NCI-H524 (cell line): ENCODE measurements around the gene B3GALT2.
A peak's percentile ranks its signal among the peaks of the same experiment; 100 is the strongest.

Experiments used
- DNase-seq, 2 experiments: peaks; one replicate each; lab custom pipeline; 2025; lab: John Stamatoyannopoulos, UW

Gene B3GALT2

DNA sequence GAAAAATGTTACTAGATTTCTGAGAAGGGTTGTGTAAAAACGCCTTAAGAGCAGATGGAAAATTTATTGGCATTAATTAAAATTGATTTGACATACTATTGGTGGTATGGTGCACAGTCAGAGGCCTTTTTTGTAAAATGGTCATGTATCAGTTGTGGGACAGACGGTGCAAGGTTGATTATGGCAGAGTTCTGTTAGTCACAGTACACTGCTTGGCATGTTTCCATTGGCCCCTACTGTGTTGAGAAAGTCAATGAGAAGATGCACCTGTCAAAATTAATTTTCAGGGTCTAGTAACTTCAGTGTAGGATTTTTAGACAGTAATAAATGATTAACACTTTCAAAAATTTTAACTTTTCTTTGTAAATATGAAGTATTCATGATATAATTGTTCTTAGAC is 4.4 kb downstream of the B3GALT2 start:
- peak in 1 of 2 experiments; percentile 42 for DNase-seq

DNA sequence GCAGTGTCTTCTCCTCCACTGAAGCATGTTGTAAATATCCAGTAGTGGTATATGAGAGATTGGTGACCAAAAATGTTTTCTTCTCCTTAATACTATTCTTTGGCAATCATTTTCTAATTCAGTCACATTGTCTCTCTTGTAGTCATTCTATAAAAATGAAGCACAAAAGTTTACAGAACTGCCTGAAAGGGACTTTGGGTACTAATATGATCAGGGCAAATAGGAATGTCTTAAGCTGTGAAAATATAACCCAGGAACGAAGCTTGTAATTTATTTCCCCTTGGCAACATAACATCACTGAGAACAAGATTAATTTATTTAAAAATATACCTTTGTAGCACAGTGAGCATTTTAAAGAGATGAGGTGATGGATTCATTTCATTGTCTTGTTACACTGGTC is 4.9 kb downstream of the B3GALT2 start:
- DNase-seq = no peak

DNA sequence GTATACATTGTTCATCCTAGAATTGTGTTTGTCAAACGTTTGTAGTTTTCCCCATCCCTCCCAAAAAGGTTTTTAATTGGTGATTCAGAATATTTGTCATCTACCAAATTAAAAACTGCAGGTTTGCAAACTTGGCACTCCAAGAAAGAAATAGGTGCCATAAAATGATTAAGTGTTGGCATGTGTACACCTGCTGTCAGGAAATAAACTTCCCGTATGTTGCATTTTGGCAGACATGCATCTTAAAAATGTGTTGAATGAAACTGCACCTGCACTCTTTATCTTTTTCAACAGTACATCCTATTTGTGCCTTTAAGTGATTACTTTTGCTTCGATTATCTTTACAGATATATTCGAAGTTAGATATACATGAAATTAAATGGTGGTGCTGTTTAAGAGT is 7.3 kb downstream of the B3GALT2 start:
- no peak for DNase-seq

DNA sequence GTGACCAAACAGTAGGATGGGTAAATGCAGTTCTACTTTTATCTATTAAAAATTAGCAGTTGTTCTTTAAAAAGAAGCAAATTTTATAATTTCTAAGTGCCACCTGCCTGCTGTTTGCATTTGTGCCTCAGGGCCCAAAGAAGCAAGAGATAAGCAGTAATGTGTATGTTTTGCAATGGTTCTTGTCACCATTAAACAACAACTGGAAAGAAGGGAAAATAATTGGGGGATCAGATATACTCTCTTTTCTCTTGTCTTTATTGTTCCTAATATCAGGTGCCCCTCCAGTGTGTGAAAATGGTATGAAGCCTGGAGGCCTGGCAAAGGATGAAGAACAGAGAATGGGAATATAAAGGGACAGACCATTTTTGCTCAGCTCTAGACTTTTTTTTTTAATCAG is 9.6 kb downstream of the B3GALT2 start:
- DNase-seq = no peak

DNA sequence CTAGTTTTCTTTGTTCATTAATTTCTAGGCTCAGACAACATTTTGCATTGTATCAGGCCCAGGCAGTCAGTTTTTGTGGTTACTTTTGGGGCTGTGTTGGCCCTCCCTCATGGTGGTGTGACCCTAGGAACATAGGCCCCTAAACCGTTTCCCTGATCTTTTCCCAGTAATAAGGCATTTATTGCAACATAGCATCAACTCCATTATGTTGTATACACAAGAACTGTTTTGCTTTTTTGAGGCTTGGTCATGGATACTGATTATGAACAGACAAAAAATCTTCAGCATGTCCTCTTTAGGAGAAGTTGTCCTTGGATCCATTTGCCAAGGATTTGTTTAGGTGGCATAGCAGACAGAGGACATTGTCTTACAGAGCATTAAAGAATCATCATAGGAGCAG is 10.3 kb downstream of the B3GALT2 start:
- no peak for DNase-seq

DNA sequence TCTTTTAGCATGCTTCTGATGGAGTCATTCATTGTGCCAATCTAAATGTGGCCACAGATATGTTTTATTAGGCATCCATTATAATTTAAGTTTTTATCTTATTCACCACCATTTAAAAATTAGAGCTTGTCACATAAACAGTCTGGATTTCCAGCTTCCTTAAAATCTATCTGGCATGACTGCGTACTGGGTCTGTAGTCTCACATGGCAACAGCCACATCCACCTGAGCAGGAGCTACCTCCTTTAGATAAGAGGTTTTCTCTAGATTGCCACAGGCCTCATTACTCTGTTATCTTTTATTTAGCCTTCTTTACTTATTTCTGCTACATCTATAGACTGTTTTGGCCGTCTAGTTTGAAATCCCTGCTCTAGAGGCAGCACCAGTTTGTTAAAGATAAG is 29.1 kb downstream of the B3GALT2 start:
- DNase-seq = no peak

DNA sequence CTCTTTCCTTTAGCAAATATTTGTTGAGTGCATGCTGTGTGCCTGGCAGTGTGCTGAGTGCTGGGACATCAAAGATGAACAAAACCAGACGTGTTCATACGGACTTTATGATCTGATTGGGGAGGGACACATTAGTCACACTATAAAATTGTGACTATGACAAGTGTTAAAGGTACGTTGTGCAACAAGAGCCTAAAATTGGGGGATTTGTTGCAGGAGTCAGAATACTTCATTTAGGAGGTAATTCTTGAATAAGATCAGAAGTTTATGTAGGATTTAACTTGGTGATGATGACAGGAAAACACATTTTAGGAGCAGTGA is 29.6 kb downstream of the B3GALT2 start:
- DNase-seq = no peak

DNA sequence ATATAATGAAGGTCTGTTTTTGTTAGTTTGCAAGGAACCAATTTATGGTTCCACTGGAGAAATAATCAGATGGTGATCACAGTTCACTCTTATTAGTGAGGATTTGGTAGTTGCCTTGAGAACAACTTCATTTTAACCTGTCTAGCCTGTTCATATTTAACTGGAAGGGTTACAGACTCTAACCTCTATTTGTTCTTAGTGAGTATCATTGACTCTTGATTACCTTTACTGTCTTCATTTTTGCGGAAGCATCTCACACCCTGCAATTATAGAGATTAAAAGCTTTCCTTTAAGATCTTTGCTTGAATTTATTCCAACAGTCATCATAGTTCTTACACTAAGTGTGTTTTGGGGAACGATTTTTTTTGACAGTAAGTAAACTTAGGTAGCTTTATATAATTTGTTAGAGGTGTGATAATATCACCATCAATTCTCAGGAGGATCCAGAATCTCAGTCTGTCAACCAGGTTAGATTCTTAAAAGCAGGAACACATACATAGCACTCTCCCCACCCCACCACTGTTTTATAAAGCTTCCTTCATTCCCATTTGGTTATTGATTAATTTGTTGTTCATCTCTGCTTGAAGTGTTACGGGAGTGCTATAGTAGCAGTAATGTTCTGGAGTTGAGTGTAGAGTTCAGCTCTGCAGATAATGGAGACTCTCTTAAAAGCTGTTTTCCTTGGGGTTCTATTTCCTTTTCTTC is 30.1 kb downstream of the B3GALT2 start:
- no peak for DNase-seq

DNA sequence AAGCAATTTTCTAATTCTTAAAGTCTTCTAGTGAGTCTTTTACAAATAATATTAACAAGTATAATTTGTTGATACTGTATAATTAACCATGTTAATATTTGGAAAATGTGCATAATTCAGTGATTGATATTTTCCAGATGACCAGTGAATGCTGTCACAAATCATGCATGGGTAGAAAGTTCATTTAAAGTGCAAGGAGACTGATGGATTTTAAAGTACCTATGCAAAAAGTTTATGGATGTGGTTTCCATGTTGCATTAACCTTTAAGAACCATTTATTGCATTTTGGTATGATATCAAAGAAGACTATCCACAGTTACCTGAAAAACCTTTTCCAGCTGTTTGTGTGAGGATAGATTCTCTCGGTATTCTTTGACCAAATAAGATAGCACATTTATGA is 41.4 kb downstream of the B3GALT2 start:
- no peak for DNase-seq

DNA sequence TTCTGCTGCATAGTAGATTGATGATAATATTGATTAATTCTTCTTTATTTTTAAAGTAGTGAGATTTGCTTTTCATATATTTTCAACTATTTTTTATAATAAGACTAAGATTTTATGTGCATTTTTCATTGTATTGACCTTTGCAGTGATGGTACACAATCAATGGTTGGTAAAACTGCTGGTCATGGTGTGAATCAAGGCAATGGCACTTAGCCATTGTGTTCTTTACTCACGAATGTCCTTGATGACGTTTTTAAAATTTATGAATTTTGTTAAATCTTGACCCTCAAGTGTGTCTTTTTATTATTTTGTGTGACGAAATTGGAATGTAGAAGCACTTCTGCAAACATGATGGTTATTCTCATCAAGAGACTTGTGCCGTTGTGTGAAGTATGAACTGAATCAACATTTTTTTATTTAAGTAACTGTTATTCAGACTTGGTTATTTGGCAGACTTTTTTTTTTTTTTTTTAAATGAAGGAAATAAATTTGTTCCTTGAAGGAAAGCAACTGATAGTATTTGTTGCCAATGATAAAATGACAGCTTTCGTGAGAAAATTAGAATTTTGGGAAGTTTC is 42.0 kb downstream of the B3GALT2 start:
- no peak for DNase-seq

DNA sequence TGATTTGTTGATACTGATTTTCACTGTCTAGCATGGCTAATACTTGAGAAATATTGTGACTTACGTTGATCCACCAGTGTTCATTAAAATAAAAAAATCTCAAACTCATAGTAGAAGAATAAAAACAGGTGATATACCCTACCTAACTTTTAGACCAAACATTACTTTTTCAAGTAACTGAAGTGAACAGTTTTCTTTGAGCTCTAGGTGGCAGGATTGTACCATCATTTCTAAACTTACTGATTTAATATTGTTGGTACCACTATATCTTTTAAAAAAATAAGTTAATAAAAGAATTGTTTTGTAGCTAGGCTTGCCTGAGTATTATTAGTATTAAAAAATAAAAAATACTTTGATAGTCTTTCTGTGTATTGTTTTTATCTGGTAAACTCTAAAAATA is 43.1 kb downstream of the B3GALT2 start:
- peak in 1 of 2 experiments; percentile 8 for DNase-seq

DNA sequence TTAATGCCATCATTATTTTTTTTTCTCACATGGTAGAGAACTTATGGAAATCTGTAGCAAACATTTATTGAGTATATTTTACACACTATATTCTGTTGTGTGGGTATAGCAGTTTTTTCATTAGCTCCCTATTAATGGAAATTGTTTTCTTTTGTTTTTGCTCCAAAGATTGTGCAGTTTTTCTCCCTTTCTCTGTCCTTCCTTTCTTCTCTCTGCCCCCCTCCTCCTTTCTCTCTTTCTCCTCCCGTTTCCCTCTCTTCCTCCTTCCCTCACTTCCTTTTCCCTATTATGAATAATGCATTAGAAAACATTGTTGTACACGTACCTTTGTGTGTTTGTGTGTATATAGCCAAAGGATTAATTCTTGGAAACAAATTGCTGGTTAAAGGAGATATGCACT is 44.0 kb downstream of the B3GALT2 start:
- no peak for DNase-seq

DNA sequence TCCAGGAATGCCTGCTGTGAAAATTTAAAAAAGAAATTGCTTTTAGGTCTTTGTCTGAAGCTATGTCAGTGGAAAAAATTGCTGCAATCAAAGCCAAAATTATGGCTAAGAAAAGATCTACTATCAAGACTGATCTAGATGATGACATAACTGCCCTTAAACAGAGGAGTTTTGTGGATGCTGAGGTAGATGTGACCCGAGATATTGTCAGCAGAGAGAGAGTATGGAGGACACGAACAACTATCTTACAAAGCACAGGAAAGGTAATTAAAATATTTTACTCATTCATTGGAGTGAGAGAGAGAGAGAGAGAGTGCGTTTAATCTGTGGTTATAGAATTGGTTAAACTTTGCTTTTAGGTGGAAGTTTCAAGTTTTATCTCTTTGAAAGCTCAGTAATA is 44.6 kb downstream of the B3GALT2 start:
- no peak for DNase-seq

DNA sequence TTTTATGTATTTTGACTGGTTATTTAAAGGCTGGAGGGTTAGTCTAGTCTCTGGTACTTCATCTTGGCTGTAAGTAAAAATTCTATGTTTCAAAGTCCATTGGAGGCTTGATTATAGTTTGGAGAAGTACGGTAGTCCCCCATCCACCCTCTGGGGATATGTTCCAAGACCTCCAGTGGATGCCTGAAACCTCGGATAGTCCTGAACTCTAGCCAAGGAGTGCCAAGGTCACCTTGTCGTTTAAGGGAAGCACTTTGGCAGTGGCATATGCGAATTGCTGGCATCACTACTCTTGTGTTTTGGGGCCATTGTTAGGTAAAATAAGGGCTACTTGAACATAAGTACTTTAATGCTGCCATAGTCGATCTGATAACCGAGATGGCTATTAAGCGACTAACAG is 46.2 kb downstream of the B3GALT2 start:
- no peak for DNase-seq

DNA sequence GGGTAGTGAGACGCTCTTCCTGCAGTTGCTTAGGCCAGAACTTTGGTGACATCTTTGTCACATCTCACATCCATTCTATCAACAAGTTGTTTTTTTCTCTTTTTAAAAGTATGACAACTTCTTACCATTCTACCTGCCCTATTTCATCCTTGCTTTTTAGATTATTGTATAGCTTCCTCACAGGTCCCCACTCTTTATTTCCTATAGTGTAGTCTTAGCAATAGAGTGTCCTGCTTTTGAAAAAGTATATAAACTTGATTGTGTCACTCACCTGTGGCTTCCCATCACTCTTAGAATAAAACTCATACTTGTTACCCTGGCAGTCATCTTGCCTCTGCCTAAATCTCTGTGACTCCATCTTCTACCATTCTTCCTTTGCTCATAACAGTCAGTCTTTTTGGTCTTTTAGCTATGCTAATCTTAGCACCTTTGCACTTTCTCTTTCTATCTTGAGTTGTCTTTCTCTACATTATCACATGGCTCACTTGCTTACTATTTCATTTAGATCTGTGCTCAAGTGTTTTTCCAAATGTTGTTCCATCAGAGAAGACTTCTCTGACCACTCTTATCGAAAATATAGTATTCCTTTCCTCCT is 55.0 kb downstream of the B3GALT2 start:
- no peak for DNase-seq
